Medulla oblongata (tissue), 1 donor: Measurements from ENCODE around the gene YIPF3.
"Not testable (repeated sequence)": the region's sequence is repeated elsewhere in the genome, so short reads cannot be mapped to it uniquely, and the experiment has no call there.

Experiments
- DNase-seq: peaks from one replicate; pipeline ENCODE4 v3.0.0-alpha.2; 2015; ENCODE audit errors: extremely low spot score

The YIPF3 gene

GRCh38 chr6:43516697-43517504 is at the start of gene YIPF3, which contains the start of gene POLR1C:
Gene YIPF3 (minus strand): TSS chr6:43516926. CDS start chr6:43516807, 119 bp downstream.
Gene POLR1C (plus strand): TSS chr6:43517089. CDS start chr6:43517110, 21 bp downstream.
- DNase-seq: peak; percentile 99

- DNase-seq: no peak
These were observed 42.6 kb upstream of the YIPF3 start for GRCh38 chr6:43559328-43559727.

GRCh38 chr6:43557620-43558019 is 40.9 kb upstream of the YIPF3 start:
- not testable (repeated sequence) for DNase-seq

DNA sequence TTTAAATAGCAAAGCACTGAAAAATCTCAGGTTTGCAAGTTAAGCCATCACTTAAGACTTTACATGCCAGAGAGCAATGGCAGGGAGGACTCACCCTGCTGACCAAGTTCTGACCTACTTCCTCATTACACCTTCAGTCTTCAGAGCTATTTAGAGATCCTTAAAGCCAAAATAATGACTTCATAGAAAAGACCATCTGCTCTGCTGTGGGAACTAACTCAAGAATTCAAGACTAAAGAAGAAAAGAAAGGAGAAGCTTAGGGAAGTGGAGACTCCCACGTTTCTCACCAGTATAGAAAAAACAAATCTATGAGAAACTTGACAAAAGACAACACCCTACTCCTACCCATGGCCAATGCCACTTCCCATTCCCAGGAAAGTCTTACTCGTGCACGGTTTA is 30.5 kb upstream of the YIPF3 start:
- DNase-seq: no peak

GRCh38 chr6:43544461-43544860 is 27.7 kb upstream of the YIPF3 start:
- no peak for DNase-seq

GRCh38 chr6:43541774-43542471 is 25.2 kb upstream of the YIPF3 start:
- no peak for DNase-seq

DNA sequence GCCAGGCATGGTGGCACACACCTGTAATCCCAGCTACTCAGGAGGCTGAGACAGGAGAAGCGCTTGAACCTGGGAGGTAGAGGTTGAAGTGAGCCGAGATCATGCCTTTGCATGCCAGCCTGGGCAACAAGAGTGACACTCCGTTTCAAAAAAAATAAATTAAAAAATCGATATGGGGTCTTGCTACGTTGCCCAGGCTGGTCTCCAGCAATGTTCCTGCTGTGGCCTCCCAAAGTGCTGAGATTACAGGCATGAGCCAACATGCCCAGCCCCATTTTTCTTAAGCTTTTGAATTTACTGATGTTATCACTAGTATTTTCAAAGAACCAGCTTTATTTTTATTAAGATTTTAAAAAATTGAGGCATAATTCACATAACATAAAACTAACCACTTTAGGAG is 23.8 kb upstream of the YIPF3 start:
- no peak for DNase-seq

DNA sequence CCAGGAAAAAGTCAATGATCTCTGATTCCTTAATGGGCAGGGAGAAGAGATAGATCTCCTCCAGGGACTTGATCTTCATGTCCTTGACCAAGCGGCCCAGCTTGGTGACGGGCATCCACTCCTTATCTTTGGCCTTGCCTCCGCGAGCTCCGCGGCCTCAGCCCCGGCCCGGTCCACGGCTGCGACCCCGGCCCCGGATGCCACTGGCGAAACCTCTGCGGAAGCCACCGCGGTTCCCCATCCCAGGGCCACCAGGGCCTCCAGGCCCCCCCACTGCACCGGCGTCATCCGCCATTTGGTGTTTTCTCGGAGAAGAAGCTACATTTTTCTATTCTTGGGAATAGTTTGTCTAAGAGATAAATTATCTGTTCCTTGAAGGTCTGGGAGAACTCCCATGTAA is 22.7 kb upstream of the YIPF3 start:
- DNase-seq: not testable (repeated sequence)

DNA sequence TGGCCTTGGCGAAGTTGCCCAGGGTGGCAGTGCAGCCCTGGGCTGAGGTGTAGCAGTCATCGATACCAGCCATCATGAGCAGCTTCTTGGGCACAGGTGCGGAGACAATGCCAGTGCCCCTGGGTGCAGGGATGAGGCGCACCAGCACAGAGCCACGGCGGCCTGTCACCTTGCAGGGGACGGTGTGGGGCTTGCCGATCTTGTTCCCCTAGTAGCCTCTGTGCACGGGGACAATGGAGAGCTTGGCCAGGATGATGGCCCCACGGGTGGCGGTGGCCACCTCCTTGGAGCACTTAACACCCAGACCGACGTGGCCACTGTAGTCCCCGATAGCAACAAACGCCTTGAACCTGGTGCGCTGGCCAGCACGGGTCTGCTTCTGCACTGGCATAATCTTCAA is 22.3 kb upstream of the YIPF3 start:
- DNase-seq: not testable (repeated sequence)

DNA sequence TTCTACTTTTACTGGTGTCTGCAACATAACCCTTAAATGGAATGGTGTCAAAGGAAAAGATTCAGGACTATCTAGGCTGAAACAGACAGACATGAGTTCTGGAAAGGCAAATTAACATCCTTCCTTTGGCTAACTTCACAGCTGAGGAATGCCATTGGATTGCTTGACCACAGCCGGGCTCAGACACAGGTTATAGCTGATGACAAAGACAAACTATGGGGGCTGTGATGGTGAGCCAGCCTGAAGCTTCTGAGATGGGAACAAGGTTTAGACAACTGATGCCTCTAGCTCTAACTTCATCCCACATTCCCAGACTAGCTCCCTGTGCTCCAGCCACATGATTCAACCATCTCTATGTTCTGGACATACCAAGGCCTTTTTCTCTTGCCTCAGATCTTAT is 15.5 kb upstream of the YIPF3 start:
- no peak for DNase-seq

- no peak for DNase-seq
These were observed 7.8 kb upstream of the YIPF3 start for GRCh38 chr6:43524483-43524961.

DNA sequence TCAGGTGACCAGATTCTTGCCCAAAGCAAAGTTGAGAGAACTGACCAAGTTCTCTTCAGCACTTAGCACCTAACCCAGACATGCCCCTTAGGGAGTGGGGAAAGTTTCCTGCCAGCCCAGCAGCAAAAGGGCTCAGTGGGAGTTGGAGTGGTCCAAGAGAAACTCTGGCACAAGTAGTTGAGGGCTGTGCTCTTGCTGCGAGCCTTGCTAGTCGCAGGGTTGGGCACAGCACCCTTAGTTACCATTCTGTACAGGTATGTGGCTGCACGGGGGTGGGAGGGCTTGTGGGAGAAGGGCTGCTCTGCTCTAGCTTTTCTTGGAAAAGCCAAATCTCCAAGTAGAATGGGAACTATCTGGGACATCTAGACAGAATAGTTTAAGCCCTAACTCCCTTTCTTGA is 6.6 kb upstream of the YIPF3 start:
- no peak for DNase-seq

DNA sequence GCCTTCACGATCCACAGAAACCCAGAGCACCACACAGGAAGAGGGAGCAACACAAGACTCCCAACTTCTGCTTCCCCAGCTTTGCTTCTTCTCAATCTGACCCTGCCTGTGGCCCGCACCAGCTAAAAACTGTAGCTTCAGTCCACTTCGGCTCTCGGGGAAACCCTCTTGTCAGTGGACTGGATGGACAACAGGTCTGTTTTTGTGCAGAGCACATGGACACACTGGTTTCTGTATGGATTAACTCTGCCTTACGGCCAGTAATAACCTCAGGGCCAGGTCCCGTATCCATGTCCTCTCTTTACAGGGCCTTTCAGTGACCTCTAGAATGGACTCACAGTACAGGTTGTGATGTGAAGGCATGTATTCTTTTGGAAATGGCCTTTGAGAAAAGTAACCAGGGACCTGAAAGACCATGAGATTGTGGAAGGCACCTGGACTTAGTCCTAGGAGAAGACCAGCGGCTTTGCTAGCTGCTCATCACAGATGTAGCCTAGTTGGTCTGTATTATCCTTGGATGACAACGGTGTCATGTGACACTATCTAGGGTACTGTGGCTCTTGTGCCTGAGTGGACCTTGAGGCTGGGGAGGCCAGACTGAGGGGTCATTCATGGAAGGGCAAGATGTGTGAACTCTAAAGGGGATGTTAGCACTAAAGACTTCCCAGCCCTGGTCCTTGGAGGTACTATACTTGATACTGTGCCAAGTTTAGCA is 6.0 kb upstream of the YIPF3 start:
- no peak for DNase-seq

DNA sequence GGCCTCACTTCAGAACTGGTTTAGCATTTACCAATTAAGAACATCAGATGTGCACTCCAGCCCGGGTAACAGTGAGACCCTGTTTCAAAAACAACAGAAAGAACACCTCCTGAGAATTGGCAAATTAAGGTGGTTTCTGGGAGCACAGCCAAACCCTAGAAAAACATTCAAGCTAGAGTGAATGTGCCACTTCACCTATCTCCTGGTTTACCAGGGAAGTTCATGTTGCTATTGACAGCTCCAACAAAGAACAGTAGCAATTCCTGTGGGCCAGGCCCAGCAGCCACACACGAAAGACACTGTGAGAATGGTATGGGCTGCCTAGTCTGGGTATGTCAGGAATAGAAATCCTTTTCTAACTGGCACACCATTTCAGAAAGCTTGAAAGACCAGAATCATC is 5.1 kb upstream of the YIPF3 start:
- no peak for DNase-seq

DNA sequence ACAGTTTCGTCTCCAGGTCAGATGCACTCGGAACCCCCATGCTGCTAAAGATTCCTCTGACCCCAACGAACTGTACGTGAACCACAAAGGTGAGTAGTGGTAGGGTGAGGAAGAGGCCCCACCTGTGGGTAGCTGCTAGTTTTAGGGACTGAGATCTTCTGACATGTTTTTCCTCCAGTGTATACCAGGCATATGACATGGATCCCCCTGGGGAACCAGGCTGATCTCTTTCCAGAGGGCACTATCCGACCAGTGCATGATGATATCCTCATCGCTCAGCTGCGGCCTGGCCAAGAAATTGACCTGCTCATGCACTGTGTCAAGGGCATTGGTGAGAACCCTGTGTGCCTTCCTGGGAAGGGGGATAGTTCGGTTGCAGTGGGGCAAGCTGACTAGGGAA is 3.4 kb upstream of the YIPF3 start:
- no peak for DNase-seq

DNA sequence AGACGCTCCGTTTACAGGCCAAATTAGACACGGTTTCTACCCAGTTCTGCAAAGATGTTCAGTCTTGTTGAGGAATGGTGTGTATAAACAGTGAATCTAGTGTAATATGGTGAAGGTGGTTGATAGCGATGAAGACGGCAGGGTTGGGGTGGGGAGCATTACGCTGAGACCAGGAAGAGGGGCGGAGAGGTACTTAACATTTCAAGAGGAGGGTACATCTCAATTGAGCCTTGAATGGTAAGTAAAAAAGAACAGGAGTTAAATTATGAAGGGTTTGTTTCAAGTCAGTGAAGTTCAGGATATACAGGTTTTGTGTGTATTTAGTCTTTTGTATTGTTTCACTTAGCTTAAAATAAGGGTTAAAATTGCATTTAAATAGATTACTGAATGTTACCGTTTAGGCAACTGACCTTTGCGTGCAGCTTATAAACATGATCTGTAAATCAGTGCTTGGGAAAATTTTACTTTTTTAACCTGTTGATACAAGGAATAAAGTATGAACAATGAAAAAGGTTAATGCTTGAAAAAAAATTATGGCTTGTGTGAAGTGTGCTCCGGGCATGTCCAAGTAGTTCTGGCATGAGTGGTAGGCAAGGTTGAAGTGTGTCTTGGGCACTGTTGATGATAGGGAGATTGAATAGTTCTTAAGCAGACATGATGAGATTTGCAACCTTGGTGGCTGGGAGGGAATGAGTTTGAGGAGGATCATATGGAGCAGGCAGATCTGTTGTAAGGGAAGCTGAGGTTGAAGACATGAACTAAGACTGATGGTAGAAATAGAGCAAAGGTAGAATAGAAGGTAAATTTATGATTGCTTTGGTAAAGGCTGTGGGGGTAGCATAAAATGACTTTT is 1.0 kb upstream of the YIPF3 start:
- no peak for DNase-seq

- no peak for DNase-seq
These were observed 394 bp downstream of the YIPF3 start for GRCh38 chr6:43516367-43516696.

- no peak for DNase-seq
These were observed 918 bp downstream of the YIPF3 start for GRCh38 chr6:43515808-43516207.

DNA sequence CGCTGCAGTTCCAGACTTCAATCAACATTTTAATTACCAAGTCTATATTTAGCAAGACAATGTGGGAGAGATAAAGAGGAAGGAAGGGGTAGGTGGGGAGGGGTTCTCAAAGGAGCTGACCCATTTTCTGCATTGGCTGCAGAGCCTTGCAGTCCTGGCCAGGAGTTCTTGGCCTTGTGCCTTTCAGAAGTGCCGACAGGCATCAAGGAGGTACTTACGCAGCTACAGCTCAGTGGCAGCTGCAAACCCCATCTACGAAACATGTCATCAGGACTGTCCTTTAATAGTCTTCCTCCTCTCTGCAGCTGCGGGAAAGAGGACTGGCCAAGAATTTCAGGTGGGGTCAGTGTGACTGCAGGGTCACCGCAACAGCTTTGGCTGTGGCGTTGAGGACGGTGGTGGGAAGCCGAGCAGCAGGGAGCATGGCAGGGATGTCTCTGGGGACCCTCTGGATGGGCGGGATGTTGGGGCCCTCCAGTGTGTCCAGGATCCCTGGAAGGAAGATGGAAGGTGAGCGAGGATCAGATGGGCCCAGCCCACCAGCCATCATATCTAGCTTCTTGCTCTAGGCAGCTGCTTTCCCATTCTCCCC is 4.8 kb downstream of the YIPF3 start:
- DNase-seq: no peak

- no peak for DNase-seq
These were observed 5.9 kb downstream of the YIPF3 start for GRCh38 chr6:43510827-43511163.
